Liver (tissue), 9 donors: ENCODE data around the gene PLA2G4A. TPM values are rescaled to one million over a fixed set of nuclear protein-coding genes. Genes with fewer than 3 reads are reported as not detected.

Experiments
- DNase-seq: peaks from one replicate; pipeline ENCODE4 v3.0.0-alpha.2; 2017; ENCODE audit warnings: low spot score
- H3K27ac ChIP-seq, 2 donors: one replicate each; pipeline ENCODE4 v1.7.0; 2013; ENCODE audit warnings: inconsistent platforms in 2 of 2, low read length in 2 of 2, control low read depth in 1 of 2, low read depth in 1 of 2, mild to moderate bottlenecking in 1 of 2
- H3K27me3 ChIP-seq, 4 donors: one replicate each; pipeline versions ENCODE4 v1.6.1 to v1.7.0; 2013; ENCODE audit warnings: low read length in 3 of 4, inconsistent platforms in 1 of 4, mild to moderate bottlenecking in 1 of 4, moderate library complexity in 1 of 4; ENCODE audit not compliant: control insufficient read depth in 4 of 4, insufficient read depth in 4 of 4
- H3K36me3 ChIP-seq, 4 donors: one replicate each; pipeline versions ENCODE4 v1.6.1 to v1.7.0; 2013; ENCODE audit warnings: low read length in 3 of 4, mild to moderate bottlenecking in 3 of 4, low read depth in 1 of 4, moderate library complexity in 1 of 4; ENCODE audit not compliant: control insufficient read depth in 4 of 4, insufficient read depth in 3 of 4
- H3K4me1 ChIP-seq, 4 donors: one replicate each; pipeline versions ENCODE4 v1.6.1 to v1.7.0; 2013; ENCODE audit warnings: low read length in 3 of 4, mild to moderate bottlenecking in 3 of 4, moderate library complexity in 1 of 4; ENCODE audit not compliant: control insufficient read depth in 4 of 4, insufficient read depth in 4 of 4
- H3K4me3 ChIP-seq, 3 donors: one replicate each; pipeline versions ENCODE4 v1.6.1 to v1.7.0; 2013; ENCODE audit warnings: low read length in 3 of 3, control low read depth in 1 of 3, low read depth in 1 of 3, mild to moderate bottlenecking in 1 of 3
- H3K9ac ChIP-seq, 2 donors: one replicate each; pipeline ENCODE4 v1.7.0; 2013; ENCODE audit warnings: low read length in 2 of 2, mild to moderate bottlenecking in 2 of 2, moderate library complexity in 2 of 2, control low read depth in 1 of 2, low read depth in 1 of 2
- H3K9me3 ChIP-seq, 4 donors: one replicate each; pipeline versions ENCODE4 v1.6.1 to v1.7.0; 2013; ENCODE audit warnings: low read length in 3 of 4; ENCODE audit not compliant: control insufficient read depth in 4 of 4
- FOXA1 ChIP-seq: IDR thresholded peaks from 2 replicates; pipeline ENCODE4 v1.6.1; 2016; ENCODE audit warnings: antibody characterized with exemption
- FOXA2 ChIP-seq: IDR thresholded peaks from 2 replicates; pipeline ENCODE4 v1.6.1; 2016; ENCODE audit warnings: antibody characterized with exemption
- GABPA ChIP-seq, 2 donors: IDR thresholded peaks in 1 of 2; conservative IDR thresholded peaks in 1 of 2; 2 replicates each; pipeline ENCODE4 v1.6.1; 2016; ENCODE audit warnings: antibody characterized with exemption in 2 of 2, mild to moderate bottlenecking in 1 of 2, moderate library complexity in 1 of 2
- HNF4A ChIP-seq, 2 donors: conservative IDR thresholded peaks; 2 replicates each; pipeline ENCODE4 v1.6.1; 2016; ENCODE audit warnings: antibody characterized with exemption in 2 of 2, mild to moderate bottlenecking in 2 of 2
- HNF4G ChIP-seq: IDR thresholded peaks from 2 replicates; pipeline ENCODE4 v1.6.1; 2016; ENCODE audit warnings: antibody characterized with exemption
- RAD21 ChIP-seq, 2 donors: IDR thresholded peaks; 2 replicates each; pipeline ENCODE4 v1.6.1; 2016; ENCODE audit warnings: antibody characterized with exemption in 2 of 2, mild to moderate bottlenecking in 2 of 2
- RXRA ChIP-seq, 2 donors: IDR thresholded peaks; 2 replicates each; pipeline ENCODE4 v1.6.1; 2017 to 2018; ENCODE audit warnings: antibody characterized with exemption in 2 of 2, mild to moderate bottlenecking in 1 of 2
- TAF1 ChIP-seq: conservative IDR thresholded peaks from 2 replicates; pipeline ENCODE4 v1.6.1; 2016; ENCODE audit warnings: antibody characterized with exemption, mild to moderate bottlenecking
- WGBS: extraction: QIAGEN DNeasy Blood & Tissue Kit; methylation state at CpG from one replicate; pipeline ENCODE4 v1.1.7; 2013; 5-methylcytosine and 5-hydroxymethylcytosine counted together
- polyA plus RNA-seq, 2 donors: library from polyadenylated mRNA; stranded (reverse) in 1 of 2; unstranded in 1 of 2; fragments of 200-250 nt in 1 of 2; fragments of >200 nt in 1 of 2; fragmentation: Nextera tagmentation in 1 of 2; extraction: Ambion mirVana in 1 of 2; gene quantifications; one replicate each; pipeline versions ENCODE4 v1.2.1 to v1.2.3, GENCODE V29; 2013 to 2015
- total RNA-seq, 2 donors: library from RNA; depleted of rRNA; stranded (reverse); fragments of >200 nt; gene quantifications; one replicate each; pipeline ENCODE4 v1.2.3, GENCODE V29; 2014
- TF ChIP-seq, protein P1 (sequence below): IDR thresholded peaks from 2 replicates; pipeline ENCODE4 v1.6.1; 2016; ENCODE audit warnings: antibody characterized with exemption
- TF ChIP-seq, protein P2 (sequence below): IDR thresholded peaks from 2 replicates; pipeline ENCODE4 v1.6.1; 2016; ENCODE audit warnings: antibody characterized with exemption, mild to moderate bottlenecking
- TF ChIP-seq, protein P3 (sequence below): fragments of 150-350 bp; IDR thresholded peaks from 2 replicates; pipeline ENCODE4 v1.5.1; 2017; ENCODE audit warnings: improper control_type of control experiment, low read depth, low read length; ENCODE audit not compliant: missing input control
- TF ChIP-seq, protein P4 (sequence below): IDR thresholded peaks from 2 replicates; pipeline ENCODE4 v1.6.1; 2016; ENCODE audit warnings: antibody characterized with exemption
- donor health status: healthy.
- donor health status: healthy.
- donor health status: healthy.
- donor health status: healthy.
- donor health status: healthy.

The PLA2G4A gene
- total and polyA plus RNA-seq, 4 donors, result 0.39 to 2.5 (median 1.1) TPM

DNA sequence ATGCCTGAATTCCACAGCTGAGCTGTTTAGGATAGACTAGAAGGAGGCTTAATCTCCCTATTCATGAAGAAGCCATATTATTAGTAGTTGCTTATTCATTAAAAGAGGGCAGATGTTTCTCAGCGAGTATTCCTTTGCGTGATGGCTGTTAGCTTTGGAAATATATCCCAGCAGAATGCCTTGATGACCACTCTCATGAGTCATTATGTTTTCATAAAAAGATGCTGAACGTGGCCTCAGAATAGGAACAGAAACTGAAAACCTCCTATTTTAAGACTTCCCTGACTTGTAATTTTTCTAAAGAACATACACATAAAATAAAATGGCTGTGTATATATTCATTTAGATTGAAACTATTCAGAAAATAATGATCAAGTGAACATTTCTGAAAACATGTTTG lies 9.6 kb upstream of the PLA2G4A start (continued):
- no peak for TF ChIP-seq FOXA1

DNA sequence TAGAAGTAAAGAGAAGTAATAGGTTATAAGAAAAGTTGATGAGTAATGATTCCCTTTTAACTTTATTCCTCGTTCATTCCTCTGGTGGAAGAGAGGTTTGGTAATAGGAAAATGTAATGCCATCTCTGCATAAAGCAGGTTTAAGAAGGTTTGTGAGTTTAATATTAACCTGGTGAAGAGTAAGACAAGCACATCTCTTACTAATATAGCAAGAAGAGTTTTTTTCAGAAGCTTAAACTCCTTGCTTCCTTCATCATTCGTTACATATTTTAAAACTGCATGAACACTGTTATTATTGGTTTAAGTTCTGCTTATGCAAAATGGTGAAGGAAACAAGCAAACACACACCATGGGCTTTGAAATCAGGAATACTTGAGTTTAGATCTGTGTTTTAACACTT lies 9.2 kb upstream of the PLA2G4A start:
- Histone ChIP-seq H3K9me3 (no peaks in the 10 kb centered on the region), H3K4me3 (no peak overlapping the region), H3K4me1 (no peaks in the 10 kb centered on the region), H3K27me3 (no peaks in the 10 kb centered on the region), H3K36me3 (no peaks in the 10 kb centered on the region), H3K27ac (no peak overlapping the region), H3K9ac (no peak overlapping the region)
- WGBS, result 65% methylated on average over 2 of the region's 2 CpGs
- DNase-seq, result no peak
- TF ChIP-seq RAD21 (IDR thresholded peaks at IDR 0.05) (no peak), TAF1 (no peak), HNF4A (conservative IDR thresholded peaks at IDR 0.05) (no peak), GABPA (IDR thresholded peaks at IDR 0.05 in 1 of 2, conservative IDR thresholded peaks at IDR 0.05 in 1 of 2) (no peak), FOXA2 (no peak), RXRA (IDR thresholded peaks at IDR 0.05) (no peak), HNF4G (no peak)
- TF ChIP-seq, protein P1, sequence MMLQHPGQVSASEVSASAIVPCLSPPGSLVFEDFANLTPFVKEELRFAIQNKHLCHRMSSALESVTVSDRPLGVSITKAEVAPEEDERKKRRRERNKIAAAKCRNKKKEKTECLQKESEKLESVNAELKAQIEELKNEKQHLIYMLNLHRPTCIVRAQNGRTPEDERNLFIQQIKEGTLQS, result no peak
- TF ChIP-seq, protein P2, sequence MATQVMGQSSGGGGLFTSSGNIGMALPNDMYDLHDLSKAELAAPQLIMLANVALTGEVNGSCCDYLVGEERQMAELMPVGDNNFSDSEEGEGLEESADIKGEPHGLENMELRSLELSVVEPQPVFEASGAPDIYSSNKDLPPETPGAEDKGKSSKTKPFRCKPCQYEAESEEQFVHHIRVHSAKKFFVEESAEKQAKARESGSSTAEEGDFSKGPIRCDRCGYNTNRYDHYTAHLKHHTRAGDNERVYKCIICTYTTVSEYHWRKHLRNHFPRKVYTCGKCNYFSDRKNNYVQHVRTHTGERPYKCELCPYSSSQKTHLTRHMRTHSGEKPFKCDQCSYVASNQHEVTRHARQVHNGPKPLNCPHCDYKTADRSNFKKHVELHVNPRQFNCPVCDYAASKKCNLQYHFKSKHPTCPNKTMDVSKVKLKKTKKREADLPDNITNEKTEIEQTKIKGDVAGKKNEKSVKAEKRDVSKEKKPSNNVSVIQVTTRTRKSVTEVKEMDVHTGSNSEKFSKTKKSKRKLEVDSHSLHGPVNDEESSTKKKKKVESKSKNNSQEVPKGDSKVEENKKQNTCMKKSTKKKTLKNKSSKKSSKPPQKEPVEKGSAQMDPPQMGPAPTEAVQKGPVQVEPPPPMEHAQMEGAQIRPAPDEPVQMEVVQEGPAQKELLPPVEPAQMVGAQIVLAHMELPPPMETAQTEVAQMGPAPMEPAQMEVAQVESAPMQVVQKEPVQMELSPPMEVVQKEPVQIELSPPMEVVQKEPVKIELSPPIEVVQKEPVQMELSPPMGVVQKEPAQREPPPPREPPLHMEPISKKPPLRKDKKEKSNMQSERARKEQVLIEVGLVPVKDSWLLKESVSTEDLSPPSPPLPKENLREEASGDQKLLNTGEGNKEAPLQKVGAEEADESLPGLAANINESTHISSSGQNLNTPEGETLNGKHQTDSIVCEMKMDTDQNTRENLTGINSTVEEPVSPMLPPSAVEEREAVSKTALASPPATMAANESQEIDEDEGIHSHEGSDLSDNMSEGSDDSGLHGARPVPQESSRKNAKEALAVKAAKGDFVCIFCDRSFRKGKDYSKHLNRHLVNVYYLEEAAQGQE, result no peak
- TF ChIP-seq, protein P3, sequence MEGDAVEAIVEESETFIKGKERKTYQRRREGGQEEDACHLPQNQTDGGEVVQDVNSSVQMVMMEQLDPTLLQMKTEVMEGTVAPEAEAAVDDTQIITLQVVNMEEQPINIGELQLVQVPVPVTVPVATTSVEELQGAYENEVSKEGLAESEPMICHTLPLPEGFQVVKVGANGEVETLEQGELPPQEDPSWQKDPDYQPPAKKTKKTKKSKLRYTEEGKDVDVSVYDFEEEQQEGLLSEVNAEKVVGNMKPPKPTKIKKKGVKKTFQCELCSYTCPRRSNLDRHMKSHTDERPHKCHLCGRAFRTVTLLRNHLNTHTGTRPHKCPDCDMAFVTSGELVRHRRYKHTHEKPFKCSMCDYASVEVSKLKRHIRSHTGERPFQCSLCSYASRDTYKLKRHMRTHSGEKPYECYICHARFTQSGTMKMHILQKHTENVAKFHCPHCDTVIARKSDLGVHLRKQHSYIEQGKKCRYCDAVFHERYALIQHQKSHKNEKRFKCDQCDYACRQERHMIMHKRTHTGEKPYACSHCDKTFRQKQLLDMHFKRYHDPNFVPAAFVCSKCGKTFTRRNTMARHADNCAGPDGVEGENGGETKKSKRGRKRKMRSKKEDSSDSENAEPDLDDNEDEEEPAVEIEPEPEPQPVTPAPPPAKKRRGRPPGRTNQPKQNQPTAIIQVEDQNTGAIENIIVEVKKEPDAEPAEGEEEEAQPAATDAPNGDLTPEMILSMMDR, result no peak
- TF ChIP-seq, protein P4, sequence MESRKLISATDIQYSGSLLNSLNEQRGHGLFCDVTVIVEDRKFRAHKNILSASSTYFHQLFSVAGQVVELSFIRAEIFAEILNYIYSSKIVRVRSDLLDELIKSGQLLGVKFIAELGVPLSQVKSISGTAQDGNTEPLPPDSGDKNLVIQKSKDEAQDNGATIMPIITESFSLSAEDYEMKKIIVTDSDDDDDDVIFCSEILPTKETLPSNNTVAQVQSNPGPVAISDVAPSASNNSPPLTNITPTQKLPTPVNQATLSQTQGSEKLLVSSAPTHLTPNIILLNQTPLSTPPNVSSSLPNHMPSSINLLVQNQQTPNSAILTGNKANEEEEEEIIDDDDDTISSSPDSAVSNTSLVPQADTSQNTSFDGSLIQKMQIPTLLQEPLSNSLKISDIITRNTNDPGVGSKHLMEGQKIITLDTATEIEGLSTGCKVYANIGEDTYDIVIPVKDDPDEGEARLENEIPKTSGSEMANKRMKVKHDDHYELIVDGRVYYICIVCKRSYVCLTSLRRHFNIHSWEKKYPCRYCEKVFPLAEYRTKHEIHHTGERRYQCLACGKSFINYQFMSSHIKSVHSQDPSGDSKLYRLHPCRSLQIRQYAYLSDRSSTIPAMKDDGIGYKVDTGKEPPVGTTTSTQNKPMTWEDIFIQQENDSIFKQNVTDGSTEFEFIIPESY, result no peak
